ENCODE data around the gene DNAH9. TPM values are rescaled to one million over a fixed set of nuclear protein-coding genes. Genes with fewer than 3 reads are reported as not detected.

DNAH9 gene
- total RNA-seq, 5 donors from 2014 or later (not counting 1 experiment from before 2014, with no cell fraction given) = not detected

GRCh38 chr17:11889266-11889665, 291.0 kb downstream of the DNAH9 start:
- H3K36me3 ChIP-seq (ENCODE audit: control insufficient read depth in 2 of 2, extremely low read depth in 1 of 2, insufficient read depth in 1 of 2, low read length in 1 of 2) = no peaks in the 10 kb centered on the region
- H3K27ac ChIP-seq (ENCODE audit: low read length) = no peak overlapping the region
- no peaks in the 10 kb centered on the region for H3K4me1 Mint-ChIP-seq
- ATAC-seq (replicated peaks in 1 of 4) (no peak), DNase-seq (no peak)
- peaks cover 0 to 4% of the 10 kb centered on the region in 2 experiments for H3K27me3 ChIP-seq (replicated peaks in 1 of 2; ENCODE audit: control insufficient read depth in 2 of 2, extremely low read depth in 1 of 2, insufficient read depth in 2 of 2, low read length in 1 of 2)
- no peaks in the 10 kb centered on the region for H3K9me3 ChIP-seq
- 93% methylated on average over 2 of the region's 5 CpGs for WGBS (ENCODE audit: insufficient coverage)
- peaks cover 0 to 4% of the 10 kb centered on the region in 2 donors for H3K27me3 Mint-ChIP-seq
- H3K27ac Mint-ChIP-seq = no peak overlapping the region
- H3K36me3 Mint-ChIP-seq = no peaks in the 10 kb centered on the region
- no peaks in the 10 kb centered on the region for H3K4me1 ChIP-seq (ENCODE audit: control insufficient read depth in 1 of 2, extremely low read depth in 1 of 2, insufficient read depth in 2 of 2, low read length in 2 of 2)
- POLR2A ChIA-PET = no interaction called here
- CTCF ChIA-PET = no interaction called here
- peaks cover 0 to 7% (median 0%) of the 10 kb centered on the region in 3 donors for H3K9me3 Mint-ChIP-seq
- H3K4me3 ChIP-seq (ENCODE audit: control insufficient read depth in 1 of 2, extremely low read depth in 1 of 2, low read length in 1 of 2) = no peak overlapping the region
- no peak overlapping the region for H3K4me3 Mint-ChIP-seq

- Mint-ChIP-seq H3K4me3 (no peak overlapping the region), H3K4me1 (no peaks in the 10 kb centered on the region), H3K9me3 (peaks cover 0 to 5% (median 0%) of the 10 kb centered on the region in 3 donors), H3K36me3 (no peaks in the 10 kb centered on the region), H3K27me3 (peaks cover 0 to 4% of the 10 kb centered on the region in 2 donors), H3K27ac (no peak overlapping the region)
- Histone ChIP-seq H3K36me3 (ENCODE audit: control insufficient read depth in 2 of 2, extremely low read depth in 1 of 2, insufficient read depth in 1 of 2, low read length in 1 of 2) (no peaks in the 10 kb centered on the region), H3K9me3 (no peaks in the 10 kb centered on the region), H3K27me3 (replicated peaks in 1 of 2; ENCODE audit: control insufficient read depth in 2 of 2, extremely low read depth in 1 of 2, insufficient read depth in 2 of 2, low read length in 1 of 2) (peaks cover 0 to 4% of the 10 kb centered on the region in 2 experiments), H3K27ac (ENCODE audit: low read length) (no peak overlapping the region), H3K4me1 (ENCODE audit: control insufficient read depth in 1 of 2, extremely low read depth in 1 of 2, insufficient read depth in 2 of 2, low read length in 2 of 2) (no peaks in the 10 kb centered on the region), H3K4me3 (ENCODE audit: control insufficient read depth in 1 of 2, extremely low read depth in 1 of 2, low read length in 1 of 2) (no peak overlapping the region)
- ATAC-seq (replicated peaks in 1 of 4) = no peak
- POLR2A ChIA-PET = no interaction called here
- no CpG with 5 or more reads among the region's 4 CpGs for WGBS (ENCODE audit: insufficient coverage)
- no peak for DNase-seq
- CTCF ChIA-PET = no interaction called here
Measured at GRCh38 chr17:11893862-11894261, 295.6 kb downstream of the DNAH9 start.

GRCh38 chr17:11896199-11896598, 297.9 kb downstream of the DNAH9 start:
- Histone ChIP-seq H3K36me3 (ENCODE audit: control insufficient read depth in 2 of 2, extremely low read depth in 1 of 2, insufficient read depth in 1 of 2, low read length in 1 of 2) (no peaks in the 10 kb centered on the region), H3K9me3 (no peaks in the 10 kb centered on the region), H3K27ac (ENCODE audit: low read length) (no peak overlapping the region), H3K27me3 (replicated peaks in 1 of 2; ENCODE audit: control insufficient read depth in 2 of 2, extremely low read depth in 1 of 2, insufficient read depth in 2 of 2, low read length in 1 of 2) (peaks cover 0 to 4% of the 10 kb centered on the region in 2 experiments), H3K4me3 (ENCODE audit: control insufficient read depth in 1 of 2, extremely low read depth in 1 of 2, low read length in 1 of 2) (no peak overlapping the region), H3K4me1 (ENCODE audit: control insufficient read depth in 1 of 2, extremely low read depth in 1 of 2, insufficient read depth in 2 of 2, low read length in 2 of 2) (no peaks in the 10 kb centered on the region)
- Mint-ChIP-seq H3K4me3 (no peak overlapping the region), H3K27ac (no peak overlapping the region), H3K27me3 (peaks cover 11 to 14% of the 10 kb centered on the region in 2 donors), H3K4me1 (no peaks in the 10 kb centered on the region), H3K9me3 (peaks cover 0 to 5% (median 0%) of the 10 kb centered on the region in 3 donors), H3K36me3 (no peaks in the 10 kb centered on the region)
- WGBS (ENCODE audit: insufficient coverage) = 20% methylated on average over 1 of the region's 1 CpG
- ChIA-PET CTCF (no interaction called here), POLR2A (no interaction called here)
- ATAC-seq (replicated peaks in 1 of 4) (no peak), DNase-seq (no peak)

- 83% methylated on average over 2 of the region's 7 CpGs for WGBS (ENCODE audit: insufficient coverage)
- CTCF ChIA-PET = no interaction called here
Measured at GRCh38 chr17:11898526-11899235, 300.4 kb downstream of the DNAH9 start.

GRCh38 chr17:11899537-11899942, 301.3 kb downstream of the DNAH9 start:
- Histone ChIP-seq H3K27me3 (replicated peaks in 1 of 2; ENCODE audit: control insufficient read depth in 2 of 2, extremely low read depth in 1 of 2, insufficient read depth in 2 of 2, low read length in 1 of 2) (peaks cover 0 to 4% of the 10 kb centered on the region in 2 experiments), H3K27ac (ENCODE audit: low read length) (no peak overlapping the region), H3K36me3 (ENCODE audit: control insufficient read depth in 2 of 2, extremely low read depth in 1 of 2, insufficient read depth in 1 of 2, low read length in 1 of 2) (no peaks in the 10 kb centered on the region), H3K4me3 (ENCODE audit: control insufficient read depth in 1 of 2, extremely low read depth in 1 of 2, low read length in 1 of 2) (no peak overlapping the region), H3K9me3 (no peaks in the 10 kb centered on the region), H3K4me1 (ENCODE audit: control insufficient read depth in 1 of 2, extremely low read depth in 1 of 2, insufficient read depth in 2 of 2, low read length in 2 of 2) (no peaks in the 10 kb centered on the region)
- CTCF ChIA-PET = no interaction called here
- Mint-ChIP-seq H3K4me3 (no peak overlapping the region), H3K4me1 (no peaks in the 10 kb centered on the region), H3K9me3 (peaks cover 0 to 3% (median 0%) of the 10 kb centered on the region in 3 donors), H3K27me3 (peaks cover 9 to 15% of the 10 kb centered on the region in 2 donors), H3K27ac (no peak overlapping the region), H3K36me3 (no peaks in the 10 kb centered on the region)
- 36% methylated on average over 3 of the region's 4 CpGs for WGBS (ENCODE audit: insufficient coverage)
- POLR2A ChIA-PET = no interaction called here
- no peak for DNase-seq
- no peak for ATAC-seq (replicated peaks in 1 of 4)

More at GRCh38 chr17:11898526-11899235, 300.4 kb downstream of the DNAH9 start:
- Histone ChIP-seq H3K4me3 (ENCODE audit: control insufficient read depth in 1 of 2, extremely low read depth in 1 of 2, low read length in 1 of 2) (no peak overlapping the region), H3K27ac (ENCODE audit: low read length) (no peak overlapping the region), H3K9me3 (no peaks in the 10 kb centered on the region), H3K27me3 (replicated peaks in 1 of 2; ENCODE audit: control insufficient read depth in 2 of 2, extremely low read depth in 1 of 2, insufficient read depth in 2 of 2, low read length in 1 of 2) (peaks cover 0 to 4% of the 10 kb centered on the region in 2 experiments), H3K4me1 (ENCODE audit: control insufficient read depth in 1 of 2, extremely low read depth in 1 of 2, insufficient read depth in 2 of 2, low read length in 2 of 2) (no peaks in the 10 kb centered on the region), H3K36me3 (ENCODE audit: control insufficient read depth in 2 of 2, extremely low read depth in 1 of 2, insufficient read depth in 1 of 2, low read length in 1 of 2) (no peaks in the 10 kb centered on the region)
- POLR2A ChIA-PET = no interaction called here
- Mint-ChIP-seq H3K36me3 (no peaks in the 10 kb centered on the region), H3K9me3 (no peaks in the 10 kb centered on the region), H3K4me3 (no peak overlapping the region), H3K27ac (no peak overlapping the region), H3K27me3 (peaks cover 9 to 15% of the 10 kb centered on the region in 2 donors), H3K4me1 (no peaks in the 10 kb centered on the region)
- no peak for ATAC-seq (replicated peaks in 1 of 4)
- no peak for DNase-seq

- Mint-ChIP-seq H3K27me3 (peaks cover 9 to 15% of the 10 kb centered on the region in 2 donors), H3K9me3 (peaks cover 0 to 3% (median 0%) of the 10 kb centered on the region in 3 donors), H3K4me3 (no peak overlapping the region), H3K36me3 (no peaks in the 10 kb centered on the region), H3K4me1 (no peaks in the 10 kb centered on the region), H3K27ac (no peak overlapping the region)
- 0% methylated on average over 2 of the region's 6 CpGs for WGBS (ENCODE audit: insufficient coverage)
- H3K27ac ChIP-seq (ENCODE audit: low read length) = no peak overlapping the region
- no peak overlapping the region for H3K4me3 ChIP-seq (ENCODE audit: control insufficient read depth in 1 of 2, extremely low read depth in 1 of 2, low read length in 1 of 2)
- H3K9me3 ChIP-seq = no peaks in the 10 kb centered on the region
- CTCF ChIA-PET = no interaction called here
- ATAC-seq (replicated peaks in 1 of 4) (no peak), DNase-seq (no peak)
- H3K4me1 ChIP-seq (ENCODE audit: control insufficient read depth in 1 of 2, extremely low read depth in 1 of 2, insufficient read depth in 2 of 2, low read length in 2 of 2) = no peaks in the 10 kb centered on the region
- POLR2A ChIA-PET = interaction anchor here in 1 of 2 donors (0.6 kb wide), 1 partner anchor 47 kb away, joined by 4 read pairs; no protein-coding TSS in a partner anchor
- H3K36me3 ChIP-seq (ENCODE audit: control insufficient read depth in 2 of 2, extremely low read depth in 1 of 2, insufficient read depth in 1 of 2, low read length in 1 of 2) = no peaks in the 10 kb centered on the region
- H3K27me3 ChIP-seq (replicated peaks in 1 of 2; ENCODE audit: control insufficient read depth in 2 of 2, extremely low read depth in 1 of 2, insufficient read depth in 2 of 2, low read length in 1 of 2) = peaks cover 0 to 4% of the 10 kb centered on the region in 2 experiments
Measured at GRCh38 chr17:11900041-11900476, 301.8 kb downstream of the DNAH9 start.
